K562 (cell line): ENCODE measurements around the gene CISTR. TPM values are rescaled to one million over a fixed set of nuclear protein-coding genes. Genes with fewer than 3 reads are reported as not detected.

Experiments
- CHD7 ChIP-seq: fragments of 200-600 bp; sonication (generic); IDR thresholded peaks from one replicate; pipeline ENCODE4 v1.6.1; 2012; ENCODE audit warnings: mild to moderate bottlenecking, low read depth, low read length, inconsistent platforms
- MEIS2 ChIP-seq: fragments of 450-650 bp; IDR thresholded peaks from 2 replicates; pipeline ENCODE4 v1.6.1; 2014; ENCODE audit warnings: mild to moderate bottlenecking; ENCODE audit not compliant: partially characterized antibody
- TSHZ1 ChIP-seq: fragments of 250-450 bp; sonication (Bioruptor Pico); IDR thresholded peaks from 2 replicates; pipeline ENCODE4 v1.4.0; 2020; ENCODE audit warnings: mild to moderate bottlenecking, moderate library complexity
- ZHX1 ChIP-seq: fragments of 150-350 bp; conservative IDR thresholded peaks from 2 replicates; pipeline ENCODE4 v1.6.1; 2014; ENCODE audit warnings: low read length
- ZNF224 ChIP-seq: sonication (generic); formaldehyde crosslinking; IDR thresholded peaks from 2 replicates; pipeline ENCODE4 v1.8.0; 2022; ENCODE audit warnings: mild to moderate bottlenecking, missing genetic modification reagents
- polyA plus RNA-seq, 8 experiments: library from polyadenylated mRNA; depleted of rRNA in 4 of 8; stranded (reverse) in 5 of 8; unstranded in 3 of 8; fragments of >200 nt; fragmentation: Nextera tagmentation in 2 of 8; fragmentation: Illumina TruSeq in 1 of 8; extraction: Ambion mirVana in 2 of 8; extraction: Trizol in 1 of 8; gene quantifications; 2 replicates each; pipeline versions ENCODE4 v1.2.1 to v1.2.3, GENCODE V29; 2011 to 2014; ENCODE audit warnings: inconsistent platforms in 1 of 8, missing spikeins in 1 of 8
- total RNA-seq, 7 experiments: library from RNA; depleted of rRNA in 6 of 7; stranded (reverse); fragments of >200 nt in 6 of 7; fragmentation: Illumina TruSeq in 2 of 7; extraction: Trizol in 2 of 7; gene quantifications; 2 replicates each; pipeline versions ENCODE4 v1.2.1 to v1.2.3, GENCODE V29; 2011 to 2021; ENCODE audit warnings: low replicate concordance in 1 of 7

CISTR gene
- total and polyA plus RNA-seq, 9 of the 15 experiments (the other 6 are each of a cell fraction or from before 2014, with no cell fraction given), result not detected

GRCh38 chr12:53737951-53738405 lies 13.8 kb downstream of the CISTR start (continued):
- TF ChIP-seq CHD7, result no peak
- no peak for TF ChIP-seq MEIS2
- no peak for TF ChIP-seq ZNF224 (CRISPR knock-in tag)
- TF ChIP-seq ZHX1, result no peak
- no peak for TF ChIP-seq TSHZ1 (CRISPR knock-in tag)
